Gastroesophageal sphincter (tissue), 4 donors: Measurements from ENCODE around the gene RSU1. TPM values are rescaled to one million over a fixed set of nuclear protein-coding genes. Genes with fewer than 3 reads are reported as not detected.

Source experiments
- ATAC-seq: fragments of 150-250 bp; one replicate; pipeline ENCODE4 v1.9.1; 2016; ENCODE audit warnings: mild to moderate bottlenecking, moderate library complexity
- H3K27ac ChIP-seq, 4 donors: fragments of 200-600 bp; sonication (generic) in 3 of 4; 1 replicate in 3 of 4; 2 replicates in 1 of 4; pipeline ENCODE4 v1.5.1; 2016 to 2019
- H3K27me3 ChIP-seq: fragments of 200-600 bp; sonication (generic); one replicate; pipeline ENCODE4 v1.5.1; 2019
- H3K36me3 ChIP-seq, 2 donors: fragments of 200-600 bp; sonication (generic); one replicate each; pipeline ENCODE4 v1.5.1; 2019; ENCODE audit warnings: control low read depth in 1 of 2
- H3K4me1 ChIP-seq, 3 donors: fragments of 200-600 bp; sonication (generic); 1 replicate in 2 of 3; 2 replicates in 1 of 3; pipeline ENCODE4 v1.5.1; 2016 to 2019; ENCODE audit warnings: control low read depth in 2 of 3
- H3K4me3 ChIP-seq, 2 donors: fragments of 200-600 bp; sonication (generic); one replicate each; pipeline ENCODE4 v1.5.1; 2019; ENCODE audit warnings: mild to moderate bottlenecking in 1 of 2, moderate library complexity in 1 of 2
- H3K9me3 ChIP-seq, 3 donors: fragments of 200-600 bp; sonication (generic); one replicate each; pipeline ENCODE4 v1.5.1; 2017 to 2019; ENCODE audit warnings: control low read depth in 2 of 3
- CTCF ChIP-seq, 4 experiments: fragments of 200-600 bp in 2 of 4; fragments of 450-650 bp in 2 of 4; sonication (generic) in 1 of 4; IDR thresholded peaks; one replicate each; pipeline ENCODE4 v1.5.1; 2017 to 2019; ENCODE audit warnings: antibody characterized with exemption in 4 of 4, mild to moderate bottlenecking in 2 of 4, moderate library complexity in 2 of 4
- EP300 ChIP-seq: sonication (generic); formaldehyde crosslinking; IDR thresholded peaks from one replicate; pipeline ENCODE4 v1.6.1; 2017; ENCODE audit warnings: antibody characterized with exemption, mild to moderate bottlenecking
- POLR2A ChIP-seq, 2 donors: fragments of 450-650 bp; IDR thresholded peaks; one replicate each; pipeline ENCODE4 v1.6.1; 2017; ENCODE audit warnings: antibody characterized with exemption in 2 of 2, mild to moderate bottlenecking in 2 of 2, moderate library complexity in 1 of 2
- POLR2AphosphoS5 ChIP-seq: sonication (generic); formaldehyde crosslinking; IDR thresholded peaks from one replicate; pipeline ENCODE4 v1.6.1; 2017; ENCODE audit warnings: antibody characterized with exemption
- WGBS, 2 donors: methylation state at CpG; one replicate each; pipeline ENCODE4 v1.1.5; 2018; ENCODE audit warnings: low coverage in 1 of 2; 5-methylcytosine and 5-hydroxymethylcytosine counted together
- total RNA-seq, 4 donors: library from RNA; depleted of rRNA; stranded (reverse); fragments of >200 nt; gene quantifications; one replicate each; pipeline ENCODE4 v1.1.0, GENCODE V29; 2016

RSU1 gene
- total RNA-seq, 4 donors from 2014 or later: 87.0 to 149 (median 117) TPM

- Histone ChIP-seq H3K4me3 (no peak overlapping the region), H3K27me3 (no peaks in the 10 kb centered on the region), H3K9me3 (no peaks in the 10 kb centered on the region), H3K27ac (no peak overlapping the region), H3K36me3 (peaks cover 0 to 28% of the 10 kb centered on the region in 2 donors), H3K4me1 (no peaks in the 10 kb centered on the region)
- TF ChIP-seq EP300 (no peak), CTCF (IDR thresholded peaks at IDR 0.05) (no peak), POLR2AphosphoS5 (no peak), POLR2A (IDR thresholded peaks at IDR 0.05) (no peak)
- no peak for ATAC-seq
- 73 to 79% methylated on average over 5 of the region's 5 CpGs for WGBS, 2 donors
These were observed 127.5 kb downstream of the RSU1 start for GRCh38 chr10:16689696-16690095.

GRCh38 chr10:16689227-16689626, 128.0 kb downstream of the RSU1 start:
- Histone ChIP-seq H3K27ac (no peak overlapping the region), H3K4me3 (no peak overlapping the region), H3K9me3 (no peaks in the 10 kb centered on the region), H3K36me3 (peaks cover 0 to 25% of the 10 kb centered on the region in 2 donors), H3K4me1 (no peaks in the 10 kb centered on the region), H3K27me3 (no peaks in the 10 kb centered on the region)
- no peak for ATAC-seq
- no peak for TF ChIP-seq CTCF (IDR thresholded peaks at IDR 0.05)
- 38 to 75% methylated on average over 1 of the region's 1 CpG for WGBS, 2 donors

GRCh38 chr10:16686054-16686902, 130.9 kb downstream of the RSU1 start:
- H3K27ac ChIP-seq: no peak overlapping the region
- ATAC-seq: no peak
- WGBS, 2 donors: 86 to 91% methylated on average over 2 of the region's 2 CpGs
- H3K27me3 ChIP-seq: no peaks in the 10 kb centered on the region
- no peaks in the 10 kb centered on the region for H3K9me3 ChIP-seq
- H3K4me1 ChIP-seq: no peaks in the 10 kb centered on the region
- TF ChIP-seq CTCF (IDR thresholded peaks at IDR 0.05) (no peak), POLR2AphosphoS5 (no peak), EP300 (no peak), POLR2A (IDR thresholded peaks at IDR 0.05) (no peak)
- H3K36me3 ChIP-seq: peaks cover 0 to 12% of the 10 kb centered on the region in 2 donors
- H3K4me3 ChIP-seq: no peak overlapping the region

GRCh38 chr10:16685551-16685950, 131.7 kb downstream of the RSU1 start:
- Histone ChIP-seq H3K36me3 (peaks cover 0 to 11% of the 10 kb centered on the region in 2 donors), H3K9me3 (no peaks in the 10 kb centered on the region), H3K27me3 (no peaks in the 10 kb centered on the region), H3K4me1 (no peaks in the 10 kb centered on the region), H3K4me3 (no peak overlapping the region), H3K27ac (no peak overlapping the region)
- no peak for ATAC-seq
- 92 to 93% methylated on average over 6 of the region's 6 CpGs for WGBS, 2 donors
- no peak for TF ChIP-seq EP300
- no peak for TF ChIP-seq POLR2AphosphoS5
- no peak for TF ChIP-seq CTCF (IDR thresholded peaks at IDR 0.05)
- TF ChIP-seq POLR2A (IDR thresholded peaks at IDR 0.05): no peak

GRCh38 chr10:16681521-16681920, 135.7 kb downstream of the RSU1 start:
- no peaks in the 10 kb centered on the region for H3K27me3 ChIP-seq
- H3K4me1 ChIP-seq: no peaks in the 10 kb centered on the region
- TF ChIP-seq POLR2AphosphoS5 (no peak), CTCF (IDR thresholded peaks at IDR 0.05) (no peak), POLR2A (IDR thresholded peaks at IDR 0.05) (no peak), EP300 (no peak)
- no peak overlapping the region for H3K4me3 ChIP-seq
- H3K27ac ChIP-seq: no peak overlapping the region
- 80 to 82% methylated on average over 1 of the region's 1 CpG for WGBS, 2 donors
- no peaks in the 10 kb centered on the region for H3K9me3 ChIP-seq
- no peaks in the 10 kb centered on the region for H3K36me3 ChIP-seq
- no peak for ATAC-seq
